CD4-positive, alpha-beta T cell treated with Interleukin-17A for 4 hours (primary cell): ENCODE data around the gene IL21R.

Experiments
- DNase-seq: peaks from one replicate; pipeline ENCODE4 v3.0.0-alpha.2; 2020; ENCODE audit warnings: mixed read lengths

The IL21R gene

GRCh38 chr16:27465483-27465879 lies 63.5 kb downstream of the IL21R start:
- no peak for DNase-seq

GRCh38 chr16:27468941-27469531 lies 67.1 kb downstream of the IL21R start:
- DNase-seq: no peak

- no peak for DNase-seq
Observed at GRCh38 chr16:27470567-27471431, 68.8 kb downstream of the IL21R start.

GRCh38 chr16:27471661-27472060 lies 69.7 kb downstream of the IL21R start:
- DNase-seq: no peak

GRCh38 chr16:27472091-27473020 lies 70.4 kb downstream of the IL21R start:
- DNase-seq: no peak

- DNase-seq: no peak
Observed at GRCh38 chr16:27473101-27473900, 71.3 kb downstream of the IL21R start.

- no peak for DNase-seq
Observed at GRCh38 chr16:27474041-27474440, 72.1 kb downstream of the IL21R start.

- no peak for DNase-seq
Observed at GRCh38 chr16:27474921-27475320, 72.9 kb downstream of the IL21R start.

- DNase-seq: no peak
Observed at GRCh38 chr16:27475561-27475960, 73.6 kb downstream of the IL21R start.

GRCh38 chr16:27476240-27476639 lies 74.3 kb downstream of the IL21R start:
- DNase-seq: no peak

GRCh38 chr16:27480761-27481160 lies 78.8 kb downstream of the IL21R start:
- no peak for DNase-seq

GRCh38 chr16:27481282-27481934 lies 79.4 kb downstream of the IL21R start:
- DNase-seq: no peak

GRCh38 chr16:27482397-27483087 lies 80.6 kb downstream of the IL21R start:
- no peak for DNase-seq

- no peak for DNase-seq
Observed at GRCh38 chr16:27483088-27483437, 81.1 kb downstream of the IL21R start.

GRCh38 chr16:27483624-27484023 lies 81.7 kb downstream of the IL21R start:
- no peak for DNase-seq

- no peak for DNase-seq
Observed at GRCh38 chr16:27485126-27485525, 83.2 kb downstream of the IL21R start.

- no peak for DNase-seq
Observed at GRCh38 chr16:27485811-27486210, 83.8 kb downstream of the IL21R start.

- DNase-seq: no peak
Observed at GRCh38 chr16:27486344-27486743, 84.4 kb downstream of the IL21R start.

GRCh38 chr16:27486760-27487159 lies 84.8 kb downstream of the IL21R start:
- no peak for DNase-seq

GRCh38 chr16:27489421-27489820 lies 87.4 kb downstream of the IL21R start:
- no peak for DNase-seq

GRCh38 chr16:27489906-27490305 lies 87.9 kb downstream of the IL21R start:
- DNase-seq: no peak
